GM12801 (cell line): ENCODE results near the gene CDR2L.

Experiments used
- TF ChIP-seq, protein P1 (sequence below): IDR thresholded peaks from one replicate; pipeline ENCODE4 v1.5.1; 2011; ENCODE audit warnings: control low read depth; ENCODE audit not compliant: insufficient read length; ENCODE audit errors: extremely low read depth

CDR2L gene

DNA sequence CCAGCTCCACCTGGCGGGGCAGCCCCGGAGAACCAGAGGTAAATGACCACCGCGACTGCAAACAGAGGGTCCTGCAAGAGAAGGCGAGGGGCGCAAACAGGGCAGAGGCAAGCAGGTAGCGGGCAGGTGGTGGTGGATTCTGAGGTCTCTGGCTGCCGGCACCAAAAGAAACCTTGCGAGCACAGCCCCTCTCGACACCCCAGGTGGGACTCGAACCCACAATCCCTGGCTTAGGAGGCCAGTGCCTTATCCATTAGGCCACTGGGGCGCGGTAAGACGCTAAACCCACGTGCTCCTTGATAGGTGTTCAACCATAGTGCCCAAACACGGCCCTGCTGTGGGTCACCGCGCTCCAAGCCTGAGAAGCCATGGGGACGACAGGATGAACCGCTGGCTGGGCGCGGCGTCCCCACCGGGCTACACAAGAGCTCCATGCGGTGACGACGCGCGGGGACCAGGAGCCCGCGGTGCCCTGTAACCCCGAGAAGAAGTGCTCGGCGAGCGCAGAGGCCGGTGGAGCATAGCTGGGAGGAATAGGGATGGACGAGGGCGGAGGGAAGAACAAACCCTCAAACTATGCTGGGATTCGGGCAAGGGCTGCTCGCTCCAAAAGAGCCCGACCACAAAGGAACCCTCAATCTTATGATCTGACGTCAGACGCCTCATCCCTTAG, 46.9 kb downstream of the CDR2L start:
- TF ChIP-seq, protein P1, sequence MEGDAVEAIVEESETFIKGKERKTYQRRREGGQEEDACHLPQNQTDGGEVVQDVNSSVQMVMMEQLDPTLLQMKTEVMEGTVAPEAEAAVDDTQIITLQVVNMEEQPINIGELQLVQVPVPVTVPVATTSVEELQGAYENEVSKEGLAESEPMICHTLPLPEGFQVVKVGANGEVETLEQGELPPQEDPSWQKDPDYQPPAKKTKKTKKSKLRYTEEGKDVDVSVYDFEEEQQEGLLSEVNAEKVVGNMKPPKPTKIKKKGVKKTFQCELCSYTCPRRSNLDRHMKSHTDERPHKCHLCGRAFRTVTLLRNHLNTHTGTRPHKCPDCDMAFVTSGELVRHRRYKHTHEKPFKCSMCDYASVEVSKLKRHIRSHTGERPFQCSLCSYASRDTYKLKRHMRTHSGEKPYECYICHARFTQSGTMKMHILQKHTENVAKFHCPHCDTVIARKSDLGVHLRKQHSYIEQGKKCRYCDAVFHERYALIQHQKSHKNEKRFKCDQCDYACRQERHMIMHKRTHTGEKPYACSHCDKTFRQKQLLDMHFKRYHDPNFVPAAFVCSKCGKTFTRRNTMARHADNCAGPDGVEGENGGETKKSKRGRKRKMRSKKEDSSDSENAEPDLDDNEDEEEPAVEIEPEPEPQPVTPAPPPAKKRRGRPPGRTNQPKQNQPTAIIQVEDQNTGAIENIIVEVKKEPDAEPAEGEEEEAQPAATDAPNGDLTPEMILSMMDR: no peak

DNA sequence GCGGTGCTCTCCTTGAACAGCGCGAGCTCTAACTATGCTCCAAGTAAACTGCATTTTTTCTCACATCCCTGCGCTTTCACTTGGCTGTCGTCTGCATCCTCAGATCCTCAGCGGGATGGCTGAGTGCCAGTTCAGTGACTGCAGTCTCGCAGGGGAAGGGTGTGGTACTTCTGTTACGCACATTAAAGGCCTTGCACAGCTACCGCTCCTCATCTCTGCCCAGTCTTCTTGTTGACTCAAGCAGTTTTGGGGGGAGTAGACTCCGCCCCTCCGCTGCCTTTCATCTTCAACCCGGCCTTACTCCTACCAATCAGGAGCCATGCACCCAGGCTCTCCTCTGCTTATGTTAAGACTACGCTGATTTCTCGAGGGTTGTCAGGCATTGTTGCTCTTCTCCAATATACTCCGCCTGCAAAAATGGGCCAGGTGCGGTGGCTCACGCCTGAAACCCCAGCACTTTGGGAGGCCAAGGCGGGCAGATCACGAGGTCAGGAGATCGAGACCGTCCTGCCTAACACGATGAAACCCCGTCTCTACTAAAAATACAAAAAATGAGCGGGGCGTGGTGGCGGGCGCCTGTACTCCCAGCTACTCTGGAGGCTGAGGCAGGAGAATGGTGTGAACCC, 49.3 kb downstream of the CDR2L start:
- TF ChIP-seq, protein P1: no peak

DNA sequence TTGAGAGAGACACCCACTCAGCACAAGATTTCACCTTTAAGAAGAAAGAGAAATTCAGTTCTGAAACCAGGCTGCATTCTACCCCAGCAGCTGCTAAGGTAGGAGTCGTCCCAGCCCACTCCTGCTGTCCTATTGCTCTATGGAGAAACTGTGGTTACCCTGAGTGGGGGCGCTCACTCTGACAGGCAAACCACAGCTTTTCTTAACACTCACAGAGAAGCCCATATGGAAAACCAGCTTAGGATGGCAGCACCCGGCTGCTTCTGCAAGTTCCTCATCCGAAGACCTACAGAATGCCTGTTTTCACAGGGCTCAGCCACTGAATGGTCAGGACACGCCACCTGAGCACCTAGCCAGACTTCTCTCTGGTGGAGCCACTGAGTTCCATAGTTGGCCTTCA, 51.8 kb downstream of the CDR2L start:
- TF ChIP-seq, protein P1: no peak

DNA sequence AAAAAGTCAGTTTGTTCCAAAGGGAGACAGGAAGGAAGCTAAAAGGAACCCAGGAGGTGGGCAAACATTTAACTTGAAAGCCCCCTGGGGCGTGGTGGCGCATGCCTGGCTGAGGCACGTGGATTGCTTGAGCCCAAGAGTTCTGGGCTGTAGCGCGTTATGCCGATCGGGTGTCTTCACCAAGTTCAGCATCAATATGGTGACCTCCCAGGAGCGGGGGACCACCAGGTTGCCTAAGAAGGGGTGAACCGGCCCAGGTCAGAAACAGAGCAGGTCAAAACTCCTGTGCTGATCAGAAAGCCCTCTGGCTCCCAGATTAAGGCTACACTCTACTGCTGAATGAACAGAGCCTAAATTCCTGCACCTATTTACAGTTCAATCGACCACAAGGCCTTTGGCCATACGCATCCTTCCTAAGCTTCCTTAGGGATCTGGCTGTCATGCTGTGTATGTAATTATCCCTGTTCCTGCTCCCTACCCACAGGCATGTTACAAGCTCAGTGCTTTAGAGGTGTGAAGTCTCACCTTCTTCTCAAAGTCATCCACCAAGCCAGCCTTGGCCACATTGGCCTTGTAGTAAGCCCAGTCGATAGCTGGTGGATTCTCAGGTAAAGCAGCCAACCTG, 54.3 kb downstream of the CDR2L start:
- TF ChIP-seq, protein P1: no peak

DNA sequence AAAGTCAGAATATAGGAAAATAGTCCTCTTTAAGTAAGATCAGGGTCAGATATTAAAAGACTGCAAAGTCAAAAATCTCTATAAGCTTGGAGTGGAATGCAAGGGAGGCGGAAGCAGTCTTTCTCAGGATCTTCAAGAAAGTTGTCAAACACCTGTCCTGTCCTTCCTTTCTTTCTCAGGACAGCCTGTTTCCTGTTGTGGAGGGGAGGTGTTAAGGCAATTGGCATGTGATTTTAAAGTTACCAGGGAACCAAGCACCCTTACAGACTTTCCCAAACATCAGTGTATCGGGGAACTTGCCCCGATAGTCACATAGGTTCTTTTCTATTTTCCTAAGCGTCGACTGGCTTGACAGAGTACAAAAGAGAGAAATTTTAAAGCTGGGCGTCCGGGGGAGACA, 57.3 kb downstream of the CDR2L start:
- TF ChIP-seq, protein P1: no peak

DNA sequence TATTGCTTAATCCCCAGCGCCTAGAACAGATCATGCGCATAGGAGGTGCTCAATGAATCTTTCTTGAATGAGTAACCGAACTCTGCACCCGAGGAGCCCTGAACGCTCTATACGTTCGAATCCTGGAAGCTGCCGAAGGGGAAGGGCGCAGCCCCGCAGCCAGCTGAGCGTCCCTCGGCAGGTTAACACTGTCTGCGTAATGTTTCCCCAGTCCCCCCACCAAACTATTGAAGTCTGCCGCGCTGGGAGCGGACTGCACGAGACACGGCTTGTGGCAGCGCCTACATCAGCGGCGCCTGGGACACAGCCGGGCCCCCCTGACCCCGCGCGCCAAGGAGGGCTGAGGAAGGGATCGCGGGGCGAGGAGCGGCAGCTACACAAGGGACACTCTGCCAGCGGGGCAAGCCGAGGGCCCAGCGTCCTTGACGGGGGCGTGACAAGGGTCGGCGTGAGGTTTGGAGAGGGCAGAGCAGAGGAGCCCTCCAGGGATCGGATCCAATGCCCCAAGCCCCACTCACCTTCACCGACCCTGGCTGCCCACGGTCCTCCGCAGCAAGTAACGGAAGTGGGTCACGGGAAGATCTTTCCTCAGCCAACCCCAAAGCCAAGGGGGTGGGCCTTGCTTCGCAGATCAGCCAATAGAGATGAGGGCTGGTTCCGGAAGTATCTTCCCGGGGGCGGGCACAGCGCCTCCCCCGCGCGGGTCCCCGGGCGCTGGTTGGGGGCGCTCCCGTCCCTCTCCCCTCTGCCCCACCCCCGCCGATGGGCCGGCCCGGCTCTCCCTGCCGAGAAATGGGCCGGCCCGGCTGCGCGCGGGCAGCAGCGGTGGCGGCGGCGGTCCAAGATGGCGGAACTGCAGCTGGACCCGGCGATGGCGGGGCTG, 59.2 kb downstream of the CDR2L start, which contains the start of the genes ATP5PD and KCTD2:
ATP5PD (minus strand) TSS at position 563 of the 883 bp plus-strand sequence. CDS start 4,319 bp downstream, outside the sequence.
KCTD2 (plus strand) TSS at position 819 of the 883 bp plus-strand sequence; CDS start at position 845, 26 bp downstream.
- TF ChIP-seq, protein P1: no peak
